ENCODE data around the gene STYXL1. TPM values are rescaled to one million over a fixed set of nuclear protein-coding genes. Genes with fewer than 3 reads are reported as not detected.

The STYXL1 gene
- total and polyA plus RNA-seq, 4 donors, result 16.4 to 27.5 (median 17.1) TPM

DNA sequence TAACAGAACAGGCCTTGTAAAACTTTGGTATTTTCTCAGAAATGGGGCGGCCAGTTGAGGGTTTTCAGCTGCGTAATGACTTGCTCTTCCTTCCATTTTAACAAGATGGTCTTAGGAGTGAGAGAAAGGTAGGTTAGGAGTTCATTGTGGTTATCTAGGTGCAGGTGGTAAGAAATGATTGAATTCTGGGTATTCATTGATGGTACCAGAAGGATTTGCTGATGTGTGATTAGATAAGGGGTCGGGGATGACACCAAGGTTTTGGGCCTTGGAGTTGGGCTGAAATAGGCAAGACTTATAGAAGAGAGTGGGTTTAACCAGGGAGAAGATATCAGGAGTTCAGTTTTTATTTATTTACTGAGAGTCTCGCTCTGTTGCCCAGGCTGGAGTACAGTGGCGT, 2.7 kb upstream of the STYXL1 start (continued):
- TF ChIP-seq, protein P1, sequence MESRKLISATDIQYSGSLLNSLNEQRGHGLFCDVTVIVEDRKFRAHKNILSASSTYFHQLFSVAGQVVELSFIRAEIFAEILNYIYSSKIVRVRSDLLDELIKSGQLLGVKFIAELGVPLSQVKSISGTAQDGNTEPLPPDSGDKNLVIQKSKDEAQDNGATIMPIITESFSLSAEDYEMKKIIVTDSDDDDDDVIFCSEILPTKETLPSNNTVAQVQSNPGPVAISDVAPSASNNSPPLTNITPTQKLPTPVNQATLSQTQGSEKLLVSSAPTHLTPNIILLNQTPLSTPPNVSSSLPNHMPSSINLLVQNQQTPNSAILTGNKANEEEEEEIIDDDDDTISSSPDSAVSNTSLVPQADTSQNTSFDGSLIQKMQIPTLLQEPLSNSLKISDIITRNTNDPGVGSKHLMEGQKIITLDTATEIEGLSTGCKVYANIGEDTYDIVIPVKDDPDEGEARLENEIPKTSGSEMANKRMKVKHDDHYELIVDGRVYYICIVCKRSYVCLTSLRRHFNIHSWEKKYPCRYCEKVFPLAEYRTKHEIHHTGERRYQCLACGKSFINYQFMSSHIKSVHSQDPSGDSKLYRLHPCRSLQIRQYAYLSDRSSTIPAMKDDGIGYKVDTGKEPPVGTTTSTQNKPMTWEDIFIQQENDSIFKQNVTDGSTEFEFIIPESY (IDR thresholded peaks at IDR 0.05), result no peak

DNA sequence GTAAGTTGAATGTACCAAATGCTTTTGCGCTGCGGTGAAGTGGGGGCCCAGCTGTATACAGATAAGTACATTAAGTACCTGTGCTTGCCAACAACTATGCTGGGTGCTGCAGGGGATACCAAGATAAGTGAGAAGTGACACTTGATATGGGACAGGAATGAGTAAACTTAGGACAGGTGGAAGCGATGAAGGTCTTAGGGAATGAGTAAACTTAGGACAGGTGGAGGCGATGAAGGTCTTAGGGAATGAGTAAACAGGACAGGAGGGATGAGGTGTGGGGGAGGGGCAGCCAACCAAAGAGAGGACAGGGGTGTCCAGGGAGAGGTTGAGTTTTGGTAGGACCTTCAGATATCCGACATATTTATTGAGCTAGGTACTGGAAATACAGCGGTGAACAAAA, 1.5 kb upstream of the STYXL1 start:
- Histone ChIP-seq H3K4me1 (ENCODE audit: control insufficient read depth in 4 of 4, insufficient read depth in 4 of 4, low read length in 3 of 4) (peaks cover 8 to 22% (median 14%) of the 10 kb centered on the region in 4 donors), H3K36me3 (ENCODE audit: control insufficient read depth in 4 of 4, insufficient read depth in 3 of 4, low read depth in 1 of 4, low read length in 3 of 4) (peaks cover 0 to 10% (median under 1%) of the 10 kb centered on the region in 4 donors), H3K27me3 (ENCODE audit: control insufficient read depth in 4 of 4, insufficient read depth in 4 of 4, low read length in 3 of 4) (no peaks in the 10 kb centered on the region), H3K9me3 (ENCODE audit: control insufficient read depth in 4 of 4, low read length in 3 of 4) (no peaks in the 10 kb centered on the region), H3K4me3 (ENCODE audit: low read depth in 1 of 3, low read length in 3 of 3) (peak overlapping the region in 2 of 3 donors; percentile 82 to 95), H3K9ac (ENCODE audit: low read depth in 1 of 2, low read length in 2 of 2) (no peak overlapping the region), H3K27ac (ENCODE audit: low read depth in 1 of 2, low read length in 2 of 2) (peak overlapping the region in 1 of 2 donors; percentile 14)
- no peak for DNase-seq (ENCODE audit: low spot score)
- TF ChIP-seq, protein P2, sequence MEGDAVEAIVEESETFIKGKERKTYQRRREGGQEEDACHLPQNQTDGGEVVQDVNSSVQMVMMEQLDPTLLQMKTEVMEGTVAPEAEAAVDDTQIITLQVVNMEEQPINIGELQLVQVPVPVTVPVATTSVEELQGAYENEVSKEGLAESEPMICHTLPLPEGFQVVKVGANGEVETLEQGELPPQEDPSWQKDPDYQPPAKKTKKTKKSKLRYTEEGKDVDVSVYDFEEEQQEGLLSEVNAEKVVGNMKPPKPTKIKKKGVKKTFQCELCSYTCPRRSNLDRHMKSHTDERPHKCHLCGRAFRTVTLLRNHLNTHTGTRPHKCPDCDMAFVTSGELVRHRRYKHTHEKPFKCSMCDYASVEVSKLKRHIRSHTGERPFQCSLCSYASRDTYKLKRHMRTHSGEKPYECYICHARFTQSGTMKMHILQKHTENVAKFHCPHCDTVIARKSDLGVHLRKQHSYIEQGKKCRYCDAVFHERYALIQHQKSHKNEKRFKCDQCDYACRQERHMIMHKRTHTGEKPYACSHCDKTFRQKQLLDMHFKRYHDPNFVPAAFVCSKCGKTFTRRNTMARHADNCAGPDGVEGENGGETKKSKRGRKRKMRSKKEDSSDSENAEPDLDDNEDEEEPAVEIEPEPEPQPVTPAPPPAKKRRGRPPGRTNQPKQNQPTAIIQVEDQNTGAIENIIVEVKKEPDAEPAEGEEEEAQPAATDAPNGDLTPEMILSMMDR (IDR thresholded peaks at IDR 0.05; ENCODE audit: low read depth, low read length, missing input control), result no peak
- TF ChIP-seq HNF4G (IDR thresholded peaks at IDR 0.05), result no peak
- TF ChIP-seq, protein P3, sequence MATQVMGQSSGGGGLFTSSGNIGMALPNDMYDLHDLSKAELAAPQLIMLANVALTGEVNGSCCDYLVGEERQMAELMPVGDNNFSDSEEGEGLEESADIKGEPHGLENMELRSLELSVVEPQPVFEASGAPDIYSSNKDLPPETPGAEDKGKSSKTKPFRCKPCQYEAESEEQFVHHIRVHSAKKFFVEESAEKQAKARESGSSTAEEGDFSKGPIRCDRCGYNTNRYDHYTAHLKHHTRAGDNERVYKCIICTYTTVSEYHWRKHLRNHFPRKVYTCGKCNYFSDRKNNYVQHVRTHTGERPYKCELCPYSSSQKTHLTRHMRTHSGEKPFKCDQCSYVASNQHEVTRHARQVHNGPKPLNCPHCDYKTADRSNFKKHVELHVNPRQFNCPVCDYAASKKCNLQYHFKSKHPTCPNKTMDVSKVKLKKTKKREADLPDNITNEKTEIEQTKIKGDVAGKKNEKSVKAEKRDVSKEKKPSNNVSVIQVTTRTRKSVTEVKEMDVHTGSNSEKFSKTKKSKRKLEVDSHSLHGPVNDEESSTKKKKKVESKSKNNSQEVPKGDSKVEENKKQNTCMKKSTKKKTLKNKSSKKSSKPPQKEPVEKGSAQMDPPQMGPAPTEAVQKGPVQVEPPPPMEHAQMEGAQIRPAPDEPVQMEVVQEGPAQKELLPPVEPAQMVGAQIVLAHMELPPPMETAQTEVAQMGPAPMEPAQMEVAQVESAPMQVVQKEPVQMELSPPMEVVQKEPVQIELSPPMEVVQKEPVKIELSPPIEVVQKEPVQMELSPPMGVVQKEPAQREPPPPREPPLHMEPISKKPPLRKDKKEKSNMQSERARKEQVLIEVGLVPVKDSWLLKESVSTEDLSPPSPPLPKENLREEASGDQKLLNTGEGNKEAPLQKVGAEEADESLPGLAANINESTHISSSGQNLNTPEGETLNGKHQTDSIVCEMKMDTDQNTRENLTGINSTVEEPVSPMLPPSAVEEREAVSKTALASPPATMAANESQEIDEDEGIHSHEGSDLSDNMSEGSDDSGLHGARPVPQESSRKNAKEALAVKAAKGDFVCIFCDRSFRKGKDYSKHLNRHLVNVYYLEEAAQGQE (IDR thresholded peaks at IDR 0.05), result no peak
- TF ChIP-seq, protein P4, sequence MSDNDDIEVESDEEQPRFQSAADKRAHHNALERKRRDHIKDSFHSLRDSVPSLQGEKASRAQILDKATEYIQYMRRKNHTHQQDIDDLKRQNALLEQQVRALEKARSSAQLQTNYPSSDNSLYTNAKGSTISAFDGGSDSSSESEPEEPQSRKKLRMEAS (IDR thresholded peaks at IDR 0.05), result no peak
- TF ChIP-seq HNF4A (conservative IDR thresholded peaks at IDR 0.05), result no peak
- no peak for TF ChIP-seq YY1 (IDR thresholded peaks at IDR 0.05)
- no peak for TF ChIP-seq NR2F2 (IDR thresholded peaks at IDR 0.05)
- no peak for TF ChIP-seq GABPA (IDR thresholded peaks at IDR 0.05 in 1 of 2, conservative IDR thresholded peaks at IDR 0.05 in 1 of 2)
- TF ChIP-seq, protein P1 (IDR thresholded peaks at IDR 0.05), result no peak
- no peak for TF ChIP-seq EGR1 (IDR thresholded peaks at IDR 0.05; ENCODE audit: low read depth in 2 of 2)
- TF ChIP-seq JUND (IDR thresholded peaks at IDR 0.05), result no peak
- WGBS, result 87% methylated on average over 6 of the region's 6 CpGs

All from liver (tissue), 9 donors.